Upper lobe of left lung (tissue), 6 donors: ENCODE results near the gene SORCS3. TPM values are rescaled to one million over a fixed set of nuclear protein-coding genes. Genes with fewer than 3 reads are reported as not detected.

Experiments used
- ATAC-seq, 2 donors: fragments of 200-7000 bp; cut with Tn5 transposase; one replicate each; pipeline ENCODE4 v1.9.1; 2022; ENCODE audit warnings: mild to moderate bottlenecking in 2 of 2, moderate library complexity in 2 of 2; ENCODE audit not compliant: low FRiP score in 2 of 2
- DNase-seq, 2 donors: peaks; one replicate each; pipeline ENCODE4 v3.0.0-alpha.2; 2019 to 2020
- H3K27ac ChIP-seq, 4 donors: fragments of 200-600 bp; sonication (generic); one replicate each; pipeline ENCODE4 v1.5.1; 2016 to 2019
- H3K27me3 ChIP-seq, 4 donors: fragments of 200-600 bp; sonication (generic); one replicate each; pipeline ENCODE4 v1.5.1; 2017 to 2019
- H3K36me3 ChIP-seq, 4 donors: fragments of 200-600 bp; sonication (generic); one replicate each; pipeline ENCODE4 v1.5.1; 2016 to 2019
- H3K4me1 ChIP-seq, 4 donors: fragments of 200-600 bp; sonication (generic); one replicate each; pipeline ENCODE4 v1.5.1; 2018 to 2019
- H3K4me3 ChIP-seq, 4 donors: fragments of 200-600 bp; sonication (generic); one replicate each; pipeline ENCODE4 v1.5.1; 2017 to 2019; ENCODE audit warnings: mild to moderate bottlenecking in 2 of 4, moderate library complexity in 1 of 4
- H3K9me3 ChIP-seq, 4 donors: fragments of 200-600 bp; sonication (generic); one replicate each; pipeline ENCODE4 v1.5.1; 2018 to 2019
- CTCF ChIP-seq, 6 experiments: fragments of 450-650 bp in 4 of 6; fragments of 200-600 bp in 2 of 6; sonication (generic) in 2 of 6; IDR thresholded peaks; one replicate each; pipeline ENCODE4 v1.5.1; 2016 to 2019; ENCODE audit warnings: antibody characterized with exemption in 6 of 6
- EP300 ChIP-seq, 4 donors: sonication (generic); formaldehyde crosslinking; IDR thresholded peaks; one replicate each; pipeline ENCODE4 v1.5.1; 2017; ENCODE audit warnings: antibody characterized with exemption in 4 of 4, control low read depth in 2 of 4
- POLR2A ChIP-seq, 4 donors: fragments of 450-650 bp; IDR thresholded peaks; one replicate each; pipeline ENCODE4 v1.5.1; 2016 to 2017; ENCODE audit warnings: antibody characterized with exemption in 4 of 4, mild to moderate bottlenecking in 2 of 4
- POLR2AphosphoS5 ChIP-seq, 2 donors: sonication (generic); formaldehyde crosslinking; IDR thresholded peaks; one replicate each; pipeline ENCODE4 v1.5.1; 2017; ENCODE audit warnings: antibody characterized with exemption in 2 of 2
- WGBS, 2 donors: methylation state at CpG; one replicate each; pipeline ENCODE4 v1.1.5; 2017 to 2018; 5-methylcytosine and 5-hydroxymethylcytosine counted together
- total RNA-seq, 6 donors: library from RNA; depleted of rRNA in 4 of 6; stranded (reverse); fragments of >200 nt in 4 of 6; gene quantifications; one replicate each; pipeline versions ENCODE4 v1.1.0 to v1.2.1, GENCODE V29; 2016 to 2021
- donor health status: DM: no; HTN: no; CAD: no; lungs with moderate emphysema.
- donor health status: DM: no; HTN: yes; CAD: no; lungs with severe emphysema.

Gene SORCS3
- total RNA-seq, 6 donors from 2014 or later: not detected

DNA sequence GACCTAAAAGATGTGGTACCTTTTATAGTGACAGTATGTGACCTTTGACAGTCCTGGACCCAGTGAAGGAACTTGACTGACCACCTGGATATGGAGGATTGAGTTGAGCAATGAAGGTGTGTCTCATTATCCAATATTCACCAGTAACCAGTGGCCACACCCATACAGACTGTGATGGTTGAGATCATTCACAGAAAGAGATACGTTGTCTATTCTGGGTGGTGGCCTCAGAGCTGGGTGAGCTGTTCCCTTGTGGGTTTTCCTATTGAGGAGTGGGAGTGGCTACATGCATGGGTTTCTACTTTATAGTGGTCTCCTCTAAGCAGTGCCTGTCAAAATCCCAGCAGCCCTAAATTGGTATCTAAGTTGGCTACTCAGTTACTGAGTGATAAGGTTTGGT lies 507.4 kb downstream of the SORCS3 start:
- H3K4me1 ChIP-seq: no peaks in the 10 kb centered on the region
- no peak overlapping the region for H3K4me3 ChIP-seq
- 0% methylated on average over 1 of the region's 1 CpG for WGBS, 2 donors
- TF ChIP-seq POLR2A (IDR thresholded peaks at IDR 0.05) (no peak), EP300 (IDR thresholded peaks at IDR 0.05) (no peak)
- ATAC-seq (no peak), DNase-seq (no peak)
- H3K36me3 ChIP-seq: no peaks in the 10 kb centered on the region
- H3K9me3 ChIP-seq: no peaks in the 10 kb centered on the region
- H3K27ac ChIP-seq: no peak overlapping the region
- no peaks in the 10 kb centered on the region for H3K27me3 ChIP-seq

GRCh38 chr10:105148921-105149320 lies 507.8 kb downstream of the SORCS3 start:
- H3K36me3 ChIP-seq: no peaks in the 10 kb centered on the region
- no peak for DNase-seq
- no peak overlapping the region for H3K27ac ChIP-seq
- no peaks in the 10 kb centered on the region for H3K27me3 ChIP-seq
- ATAC-seq: no peak
- TF ChIP-seq CTCF (IDR thresholded peaks at IDR 0.05): no peak
- no peak for TF ChIP-seq POLR2A (IDR thresholded peaks at IDR 0.05)
- TF ChIP-seq POLR2AphosphoS5 (IDR thresholded peaks at IDR 0.05): no peak
- TF ChIP-seq EP300 (IDR thresholded peaks at IDR 0.05): no peak
- WGBS, 2 donors: 89 to 94% methylated on average over 2 of the region's 2 CpGs
- no peaks in the 10 kb centered on the region for H3K9me3 ChIP-seq
- H3K4me3 ChIP-seq: no peak overlapping the region
- no peaks in the 10 kb centered on the region for H3K4me1 ChIP-seq

DNA sequence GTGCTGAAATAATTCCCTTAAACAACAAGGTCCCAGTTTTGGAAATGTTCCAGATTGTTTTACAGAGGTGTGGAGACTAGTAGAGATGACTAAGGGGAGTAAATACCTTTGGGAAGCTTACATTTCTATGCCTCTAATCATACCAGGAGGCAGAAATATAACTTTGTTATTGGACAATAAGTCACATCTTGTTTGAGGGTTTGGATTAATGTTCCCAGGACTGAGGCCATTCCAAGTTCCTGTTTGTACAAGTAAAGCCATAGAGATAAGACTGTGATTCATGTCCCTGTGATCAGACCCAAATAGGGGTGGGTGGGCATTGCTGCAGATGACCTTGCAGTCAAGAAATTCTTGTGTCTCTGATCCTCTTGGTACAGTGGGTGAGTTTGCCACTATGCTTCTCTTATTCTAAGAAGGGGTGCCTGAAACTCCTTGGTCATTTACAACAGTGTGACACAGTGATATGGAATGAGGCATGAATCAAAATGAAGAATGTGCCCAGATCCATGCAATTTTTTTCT lies 508.3 kb downstream of the SORCS3 start:
- TF ChIP-seq CTCF (IDR thresholded peaks at IDR 0.05) (no peak), EP300 (IDR thresholded peaks at IDR 0.05) (no peak), POLR2AphosphoS5 (IDR thresholded peaks at IDR 0.05) (no peak), POLR2A (IDR thresholded peaks at IDR 0.05) (no peak)
- DNase-seq (no peak), ATAC-seq (no peak)
- H3K27me3 ChIP-seq: no peaks in the 10 kb centered on the region
- H3K27ac ChIP-seq: no peak overlapping the region
- no peaks in the 10 kb centered on the region for H3K9me3 ChIP-seq
- no peaks in the 10 kb centered on the region for H3K36me3 ChIP-seq
- no peak overlapping the region for H3K4me3 ChIP-seq
- H3K4me1 ChIP-seq: no peaks in the 10 kb centered on the region

DNA sequence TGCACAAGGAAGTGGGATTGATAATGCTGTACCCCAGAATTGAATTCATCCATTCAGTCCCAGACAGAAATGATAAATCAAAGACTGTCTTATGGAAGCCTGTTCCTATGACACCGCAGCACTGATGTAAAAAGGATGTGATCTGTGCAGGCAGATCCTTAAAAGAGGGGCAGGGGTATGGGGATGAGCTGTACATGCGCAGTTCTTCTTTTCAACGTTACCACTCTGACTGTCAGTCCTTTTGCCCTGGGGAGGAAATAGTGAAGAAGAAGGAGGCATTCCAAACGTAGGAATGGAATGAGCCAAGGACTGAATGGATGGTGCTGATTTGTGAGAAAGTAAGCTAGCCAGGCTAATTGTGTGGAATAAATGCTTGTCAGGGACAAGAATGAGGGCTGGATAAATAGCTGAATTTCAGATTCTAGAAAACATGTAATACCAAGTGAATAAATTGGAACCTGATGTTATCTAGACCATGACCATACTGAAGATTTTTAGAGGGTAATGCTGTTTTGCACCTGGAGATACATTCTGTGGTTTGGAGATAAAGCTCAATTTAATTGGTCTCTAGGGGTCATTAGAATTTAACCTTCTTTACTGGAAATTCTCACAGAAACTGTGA lies 509.3 kb downstream of the SORCS3 start:
- H3K27ac ChIP-seq: no peak overlapping the region
- ATAC-seq: no peak
- no peak for TF ChIP-seq POLR2AphosphoS5 (IDR thresholded peaks at IDR 0.05)
- no peak for TF ChIP-seq CTCF (IDR thresholded peaks at IDR 0.05)
- TF ChIP-seq EP300 (IDR thresholded peaks at IDR 0.05): no peak
- TF ChIP-seq POLR2A (IDR thresholded peaks at IDR 0.05): no peak
- no peaks in the 10 kb centered on the region for H3K36me3 ChIP-seq
- 74 to 75% methylated on average over 4 of the region's 4 CpGs for WGBS, 2 donors
- no peak overlapping the region for H3K4me3 ChIP-seq
- H3K4me1 ChIP-seq: no peaks in the 10 kb centered on the region
- H3K9me3 ChIP-seq: no peaks in the 10 kb centered on the region
- no peaks in the 10 kb centered on the region for H3K27me3 ChIP-seq
- no peak for DNase-seq

- Histone ChIP-seq H3K9me3 (no peaks in the 10 kb centered on the region), H3K4me3 (no peak overlapping the region), H3K27me3 (no peaks in the 10 kb centered on the region), H3K4me1 (no peaks in the 10 kb centered on the region), H3K36me3 (no peaks in the 10 kb centered on the region), H3K27ac (no peak overlapping the region)
- TF ChIP-seq EP300 (IDR thresholded peaks at IDR 0.05): no peak
- TF ChIP-seq CTCF (IDR thresholded peaks at IDR 0.05): no peak
- no peak for TF ChIP-seq POLR2A (IDR thresholded peaks at IDR 0.05)
- no peak for TF ChIP-seq POLR2AphosphoS5 (IDR thresholded peaks at IDR 0.05)
- WGBS, 2 donors: 72 to 76% methylated on average over 4 of the region's 4 CpGs
- ATAC-seq (no peak), DNase-seq (no peak)
Observed at GRCh38 chr10:105154736-105155135, 513.6 kb downstream of the SORCS3 start.
